Lower lobe of right lung (tissue), 2 donors: ENCODE measurements around the gene FIBCD1. TPM values are rescaled to one million over a fixed set of nuclear protein-coding genes. Genes with fewer than 3 reads are reported as not detected.

ENCODE experiments used
- ATAC-seq, 2 donors: fragments of 200-7000 bp; cut with Tn5 transposase; one replicate each; pipeline ENCODE4 v1.9.1; 2020 to 2022; ENCODE audit warnings: mild to moderate bottlenecking in 2 of 2, moderate library complexity in 2 of 2
- DNase-seq: peaks from one replicate; pipeline ENCODE4 v3.0.0-alpha.2; 2020
- H3K27ac ChIP-seq: fragments of 200-600 bp; one replicate; pipeline ENCODE4 v1.8.0; 2022
- H3K27me3 ChIP-seq: fragments of 200-600 bp; one replicate; pipeline ENCODE4 v1.8.0; 2022; ENCODE audit warnings: low read depth
- H3K36me3 ChIP-seq: fragments of 200-600 bp; one replicate; pipeline ENCODE4 v1.8.0; 2022; ENCODE audit warnings: mild to moderate bottlenecking
- H3K4me1 ChIP-seq: fragments of 200-600 bp; one replicate; pipeline ENCODE4 v1.8.0; 2022
- H3K4me3 ChIP-seq: fragments of 200-600 bp; one replicate; pipeline ENCODE4 v1.8.0; 2022; ENCODE audit warnings: mild to moderate bottlenecking
- H3K9me3 ChIP-seq: fragments of 200-600 bp; one replicate; pipeline ENCODE4 v1.8.0; 2022
- intact Hi-C: fragments of 100-400 bp; cut with DNase I; formaldehyde crosslinking; loops from one replicate; pipeline ENCODE4 v1.11.0; 2022
- total RNA-seq: library from RNA; stranded (reverse); fragmentation: NEBNext Ultra II Directional; extraction: Animal tissue kit (Norgen Biotek cat#: 25700); gene quantifications from one replicate; pipeline ENCODE4 v1.2.1, GENCODE V29; 2021
- TF ChIP-seq, protein P1 (sequence below): fragments of 200-600 bp; IDR thresholded peaks from one replicate; pipeline ENCODE4 v1.8.0; 2022; ENCODE audit warnings: antibody characterized with exemption, mild to moderate bottlenecking
- donor health status: DM: no; HTN: yes; CAD: no; lungs with severe emphysema.

The FIBCD1 gene
- total RNA-seq, 1 donor from 2014 or later: 1.3 TPM

- H3K36me3 ChIP-seq: no peaks in the 10 kb centered on the region
- TF ChIP-seq, protein P1, sequence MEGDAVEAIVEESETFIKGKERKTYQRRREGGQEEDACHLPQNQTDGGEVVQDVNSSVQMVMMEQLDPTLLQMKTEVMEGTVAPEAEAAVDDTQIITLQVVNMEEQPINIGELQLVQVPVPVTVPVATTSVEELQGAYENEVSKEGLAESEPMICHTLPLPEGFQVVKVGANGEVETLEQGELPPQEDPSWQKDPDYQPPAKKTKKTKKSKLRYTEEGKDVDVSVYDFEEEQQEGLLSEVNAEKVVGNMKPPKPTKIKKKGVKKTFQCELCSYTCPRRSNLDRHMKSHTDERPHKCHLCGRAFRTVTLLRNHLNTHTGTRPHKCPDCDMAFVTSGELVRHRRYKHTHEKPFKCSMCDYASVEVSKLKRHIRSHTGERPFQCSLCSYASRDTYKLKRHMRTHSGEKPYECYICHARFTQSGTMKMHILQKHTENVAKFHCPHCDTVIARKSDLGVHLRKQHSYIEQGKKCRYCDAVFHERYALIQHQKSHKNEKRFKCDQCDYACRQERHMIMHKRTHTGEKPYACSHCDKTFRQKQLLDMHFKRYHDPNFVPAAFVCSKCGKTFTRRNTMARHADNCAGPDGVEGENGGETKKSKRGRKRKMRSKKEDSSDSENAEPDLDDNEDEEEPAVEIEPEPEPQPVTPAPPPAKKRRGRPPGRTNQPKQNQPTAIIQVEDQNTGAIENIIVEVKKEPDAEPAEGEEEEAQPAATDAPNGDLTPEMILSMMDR: no peak
- intact Hi-C loops: no loop called here
- peaks cover 29% of the 10 kb centered on the region for H3K27me3 ChIP-seq
- H3K27ac ChIP-seq: no peak overlapping the region
- ATAC-seq (no peak), DNase-seq (no peak)
- H3K4me3 ChIP-seq: no peak overlapping the region
- no peaks in the 10 kb centered on the region for H3K9me3 ChIP-seq
- no peaks in the 10 kb centered on the region for H3K4me1 ChIP-seq
Observed at GRCh38 chr9:130899051-130899748, 39.8 kb downstream of the FIBCD1 start.

- Histone ChIP-seq H3K4me3 (no peak overlapping the region), H3K36me3 (peaks cover 2% of the 10 kb centered on the region), H3K4me1 (no peaks in the 10 kb centered on the region), H3K27me3 (peaks cover 28% of the 10 kb centered on the region), H3K27ac (no peak overlapping the region), H3K9me3 (no peaks in the 10 kb centered on the region)
- DNase-seq: no peak
- TF ChIP-seq, protein P1: no peak
- ATAC-seq: no peak
- intact Hi-C loops: no loop called here
Observed at GRCh38 chr9:130898552-130898852, 40.5 kb downstream of the FIBCD1 start.

DNA sequence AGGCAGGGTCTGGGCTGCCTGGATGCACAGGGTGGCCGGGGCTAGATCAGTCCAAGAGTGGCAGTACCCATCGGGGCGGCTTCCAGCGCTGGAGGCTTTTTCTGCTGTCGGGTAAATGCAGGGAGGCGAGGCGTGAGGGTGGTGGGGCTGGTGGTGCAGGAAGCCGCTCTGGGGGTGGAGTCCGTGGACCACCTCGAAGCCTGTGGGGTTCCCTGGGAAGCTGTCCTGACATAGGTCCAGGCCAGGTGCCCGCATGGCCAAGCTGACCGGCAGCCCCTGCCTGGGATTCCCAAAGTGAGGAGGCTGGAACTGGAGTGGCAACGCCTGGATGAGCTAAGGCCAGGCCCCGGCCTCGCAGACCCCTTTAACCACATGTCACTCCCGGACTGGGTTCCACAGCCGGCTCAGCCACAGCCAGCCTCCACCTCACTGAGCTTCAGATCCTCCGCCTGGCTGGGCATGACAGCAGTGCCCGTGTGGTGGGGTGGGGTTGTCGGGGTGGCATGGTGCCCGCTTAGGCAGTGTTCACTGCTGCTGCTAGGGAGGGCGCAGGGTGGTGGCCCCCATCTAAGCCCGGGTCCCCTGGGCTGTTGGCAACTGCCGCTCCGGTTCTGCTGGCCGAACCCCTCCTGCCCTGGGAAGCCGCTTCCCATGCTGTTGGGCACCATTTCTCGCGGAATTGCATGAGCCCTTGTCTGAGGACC lies 41.0 kb downstream of the FIBCD1 start:
- TF ChIP-seq, protein P1: no peak
- ATAC-seq: no peak
- Histone ChIP-seq H3K36me3 (peaks cover 7% of the 10 kb centered on the region), H3K9me3 (no peaks in the 10 kb centered on the region), H3K4me3 (no peak overlapping the region), H3K27me3 (peaks cover 23% of the 10 kb centered on the region), H3K4me1 (no peaks in the 10 kb centered on the region), H3K27ac (no peak overlapping the region)
- intact Hi-C loops: no loop called here
- DNase-seq: no peak

DNA sequence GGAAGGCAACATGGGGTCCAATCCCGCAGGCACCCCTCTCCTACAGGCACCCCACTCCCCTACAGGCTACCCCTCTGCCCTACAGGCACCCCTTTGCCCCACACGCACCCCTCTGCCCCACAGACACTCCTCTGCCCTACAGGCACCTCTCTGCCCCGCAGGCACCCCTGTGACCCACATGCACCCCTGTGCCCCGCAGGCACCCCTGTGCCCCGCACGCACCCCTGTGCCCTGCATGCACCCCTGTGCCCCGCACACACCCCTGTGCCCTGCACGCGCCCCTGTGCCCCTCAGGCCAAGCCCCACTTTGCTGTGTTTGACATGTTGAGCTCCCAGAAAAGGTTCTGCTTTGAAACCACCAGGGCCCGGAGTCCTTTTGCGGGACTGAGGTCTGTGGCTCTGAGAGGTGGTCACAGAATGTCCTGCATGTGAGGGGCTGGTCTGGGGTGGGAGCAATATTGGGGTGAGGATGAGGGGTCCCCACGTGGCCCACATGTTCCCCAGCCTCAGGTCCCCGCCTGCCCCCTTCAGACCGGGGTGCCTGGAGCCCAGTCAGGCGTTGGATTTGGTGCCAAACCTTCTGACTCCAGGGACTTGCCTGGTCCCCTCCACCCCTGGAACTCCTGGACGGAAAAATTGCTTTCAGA lies 41.8 kb downstream of the FIBCD1 start:
- Histone ChIP-seq H3K27ac (no peak overlapping the region), H3K36me3 (peaks cover 15% of the 10 kb centered on the region), H3K9me3 (no peaks in the 10 kb centered on the region), H3K27me3 (peaks cover 15% of the 10 kb centered on the region), H3K4me1 (no peaks in the 10 kb centered on the region), H3K4me3 (no peak overlapping the region)
- ATAC-seq (no peak), DNase-seq (no peak)
- TF ChIP-seq, protein P1: no peak
- intact Hi-C loops: no loop called here

GRCh38 chr9:130896233-130897014 lies 42.6 kb downstream of the FIBCD1 start, which contains the start of gene QRFP:
Gene QRFP, minus strand, starts transcription at chr9:130896812. Its CDS starts 2,974 bp downstream, at chr9:130893838.
- ATAC-seq: no peak
- TF ChIP-seq, protein P1: no peak
- Histone ChIP-seq H3K36me3 (peaks cover 21% of the 10 kb centered on the region), H3K27ac (no peak within 1 kb of the TSS), H3K4me1 (no peaks in the 10 kb centered on the region), H3K9me3 (no peaks in the 10 kb centered on the region), H3K27me3 (peaks cover 7% of the 10 kb centered on the region), H3K4me3 (no peak within 1 kb of the TSS)
- DNase-seq: no peak
- intact Hi-C loops: no loop called here
